HG03342 (cell line): Measurements from ENCODE around the gene HJURP.

Source experiments
- ATAC-seq: cut with Tn5 transposase; IDR thresholded peaks from one replicate; pipeline ENCODE4 v1.9.1; 2021; ENCODE audit warnings: mild to moderate bottlenecking, moderate library complexity; ENCODE audit not compliant: unreplicated experiment

Gene HJURP

GRCh38 chr2:233816334-233816733 is 38.0 kb downstream of the HJURP start:
- no peak for ATAC-seq

GRCh38 chr2:233815861-233816260 is 38.5 kb downstream of the HJURP start:
- no peak for ATAC-seq

GRCh38 chr2:233814056-233814835 is 40.1 kb downstream of the HJURP start:
- no peak for ATAC-seq

- ATAC-seq: no peak
These were observed 40.9 kb downstream of the HJURP start for GRCh38 chr2:233813236-233814055.

- ATAC-seq: no peak
These were observed 42.6 kb downstream of the HJURP start for GRCh38 chr2:233811732-233812131.

GRCh38 chr2:233811087-233811486 is 43.2 kb downstream of the HJURP start:
- ATAC-seq: no peak

GRCh38 chr2:233810385-233810784 is 44.0 kb downstream of the HJURP start:
- ATAC-seq: no peak

GRCh38 chr2:233807966-233808935 is 46.1 kb downstream of the HJURP start:
- no peak for ATAC-seq

- no peak for ATAC-seq
These were observed 47.0 kb downstream of the HJURP start for GRCh38 chr2:233807215-233807865.

GRCh38 chr2:233803994-233804393 is 50.3 kb downstream of the HJURP start:
- ATAC-seq: no peak

- ATAC-seq: no peak
These were observed 50.9 kb downstream of the HJURP start for GRCh38 chr2:233803292-233803911.

- ATAC-seq: no peak
These were observed 52.1 kb downstream of the HJURP start for GRCh38 chr2:233802132-233802815.

- ATAC-seq: no peak
These were observed 52.8 kb downstream of the HJURP start for GRCh38 chr2:233801357-233802131.

- no peak for ATAC-seq
These were observed 54.1 kb downstream of the HJURP start for GRCh38 chr2:233800208-233800607.

GRCh38 chr2:233799716-233800115 is 54.6 kb downstream of the HJURP start:
- ATAC-seq: no peak

- no peak for ATAC-seq
These were observed 55.2 kb downstream of the HJURP start for GRCh38 chr2:233799087-233799665.

- no peak for ATAC-seq
These were observed 55.8 kb downstream of the HJURP start for GRCh38 chr2:233798335-233799086.

- ATAC-seq: no peak
These were observed 58.1 kb downstream of the HJURP start for GRCh38 chr2:233796254-233796653.
